Ascending aorta (tissue), 2 donors: ENCODE measurements around the gene CALML4. TPM values are rescaled to one million over a fixed set of nuclear protein-coding genes. Genes with fewer than 3 reads are reported as not detected.
"Not testable (repeated sequence)": the region's sequence is repeated elsewhere in the genome, so short reads cannot be mapped to it uniquely, and the experiment has no call there.

Source experiments
- DNase-seq, 2 donors: peaks; one replicate each; pipeline ENCODE4 v3.0.0-alpha.2; 2019; ENCODE audit warnings: low spot score in 2 of 2
- H3K27ac ChIP-seq, 2 donors: fragments of 200-600 bp; sonication (generic); one replicate each; pipeline ENCODE4 v1.5.1; 2016 to 2017; ENCODE audit warnings: mild to moderate bottlenecking in 1 of 2
- H3K27me3 ChIP-seq: fragments of 200-600 bp; sonication (generic); one replicate; pipeline ENCODE4 v1.5.1; 2017
- H3K36me3 ChIP-seq, 2 donors: fragments of 200-600 bp; sonication (generic); one replicate each; pipeline ENCODE4 v1.5.1; 2016
- H3K4me1 ChIP-seq, 2 donors: fragments of 200-600 bp; sonication (generic); one replicate each; pipeline ENCODE4 v1.5.1; 2016 to 2017; ENCODE audit warnings: mild to moderate bottlenecking in 1 of 2
- H3K4me3 ChIP-seq, 2 donors: fragments of 200-600 bp; sonication (generic); one replicate each; pipeline ENCODE4 v1.5.1; 2016 to 2017; ENCODE audit warnings: mild to moderate bottlenecking in 1 of 2
- H3K9me3 ChIP-seq, 2 donors: fragments of 200-600 bp; sonication (generic); one replicate each; pipeline ENCODE4 v1.5.1; 2016
- intact Hi-C: fragments of 100-400 bp; cut with DNase I; formaldehyde crosslinking; loops from one replicate; pipeline ENCODE4 v1.15.1; 2023
- total RNA-seq: library from RNA; depleted of rRNA; stranded (reverse); fragments of >200 nt; gene quantifications from one replicate; pipeline ENCODE4 v1.1.0, GENCODE V29; 2016
- TF ChIP-seq, protein P1 (sequence below), 3 experiments: fragments of 200-600 bp in 2 of 3; fragments of 450-650 bp in 1 of 3; sonication (generic) in 2 of 3; IDR thresholded peaks; one replicate each; pipeline ENCODE4 v1.5.1; 2016 to 2019; ENCODE audit warnings: antibody characterized with exemption in 3 of 3, mild to moderate bottlenecking in 1 of 3, moderate library complexity in 1 of 3

CALML4 gene
- total RNA-seq, 1 donor from 2014 or later, result 0.85 TPM

DNA sequence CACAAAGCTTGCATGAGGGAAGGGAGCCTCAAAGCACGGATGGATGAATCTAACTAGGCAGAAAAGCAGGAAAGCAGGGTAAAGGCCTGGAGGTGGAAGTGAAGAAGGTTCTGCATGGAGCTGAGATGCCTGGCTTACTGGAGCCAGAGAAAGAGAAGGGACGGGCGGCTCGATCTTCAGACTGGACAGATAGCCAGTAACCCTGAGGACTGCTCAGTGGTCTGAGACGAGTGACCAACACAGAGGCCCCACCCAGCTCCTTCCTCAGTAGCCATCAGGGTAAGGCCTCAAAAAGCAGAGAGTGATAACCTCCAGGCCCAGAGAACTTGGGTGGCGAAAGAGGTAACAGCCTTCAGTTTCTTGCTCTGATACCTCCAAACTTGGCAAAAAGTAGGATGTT is 18.0 kb upstream of the CALML4 start:
- no peak overlapping the region for H3K4me3 ChIP-seq
- no peak overlapping the region for H3K27ac ChIP-seq
- peaks cover 0 to 4% of the 10 kb centered on the region in 2 donors for H3K36me3 ChIP-seq
- H3K4me1 ChIP-seq, result peaks cover 0 to 1% of the 10 kb centered on the region in 2 donors
- DNase-seq, result peak in 1 of 2 donors; percentile 30
- intact Hi-C loops, result no loop called here
- TF ChIP-seq, protein P1, sequence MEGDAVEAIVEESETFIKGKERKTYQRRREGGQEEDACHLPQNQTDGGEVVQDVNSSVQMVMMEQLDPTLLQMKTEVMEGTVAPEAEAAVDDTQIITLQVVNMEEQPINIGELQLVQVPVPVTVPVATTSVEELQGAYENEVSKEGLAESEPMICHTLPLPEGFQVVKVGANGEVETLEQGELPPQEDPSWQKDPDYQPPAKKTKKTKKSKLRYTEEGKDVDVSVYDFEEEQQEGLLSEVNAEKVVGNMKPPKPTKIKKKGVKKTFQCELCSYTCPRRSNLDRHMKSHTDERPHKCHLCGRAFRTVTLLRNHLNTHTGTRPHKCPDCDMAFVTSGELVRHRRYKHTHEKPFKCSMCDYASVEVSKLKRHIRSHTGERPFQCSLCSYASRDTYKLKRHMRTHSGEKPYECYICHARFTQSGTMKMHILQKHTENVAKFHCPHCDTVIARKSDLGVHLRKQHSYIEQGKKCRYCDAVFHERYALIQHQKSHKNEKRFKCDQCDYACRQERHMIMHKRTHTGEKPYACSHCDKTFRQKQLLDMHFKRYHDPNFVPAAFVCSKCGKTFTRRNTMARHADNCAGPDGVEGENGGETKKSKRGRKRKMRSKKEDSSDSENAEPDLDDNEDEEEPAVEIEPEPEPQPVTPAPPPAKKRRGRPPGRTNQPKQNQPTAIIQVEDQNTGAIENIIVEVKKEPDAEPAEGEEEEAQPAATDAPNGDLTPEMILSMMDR (IDR thresholded peaks at IDR 0.05), result no peak
- H3K27me3 ChIP-seq, result no peaks in the 10 kb centered on the region
- no peaks in the 10 kb centered on the region for H3K9me3 ChIP-seq

DNA sequence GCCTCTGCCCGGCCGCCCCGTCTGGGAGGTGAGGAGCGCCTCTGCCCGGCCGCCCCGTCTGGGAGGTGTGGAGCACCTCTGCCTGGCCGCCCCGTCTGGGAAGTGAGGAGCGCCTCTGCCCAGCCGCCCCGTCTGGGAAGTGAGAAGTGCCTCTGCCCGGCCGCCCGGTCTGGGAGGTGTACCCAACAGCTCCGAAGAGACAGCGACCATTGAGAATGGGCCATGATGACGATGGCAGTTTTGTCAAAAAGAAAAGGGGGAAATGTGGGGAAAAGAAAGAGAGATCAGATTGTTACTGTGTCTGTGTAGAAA is 17.3 kb upstream of the CALML4 start:
- intact Hi-C loops, H3K4me1 ChIP-seq, H3K27me3 ChIP-seq, H3K36me3 ChIP-seq, H3K27ac ChIP-seq, H3K4me3 ChIP-seq, H3K9me3 ChIP-seq: not testable (repeated sequence)
- DNase-seq, result peak in 1 of 2 donors; percentile 37

DNA sequence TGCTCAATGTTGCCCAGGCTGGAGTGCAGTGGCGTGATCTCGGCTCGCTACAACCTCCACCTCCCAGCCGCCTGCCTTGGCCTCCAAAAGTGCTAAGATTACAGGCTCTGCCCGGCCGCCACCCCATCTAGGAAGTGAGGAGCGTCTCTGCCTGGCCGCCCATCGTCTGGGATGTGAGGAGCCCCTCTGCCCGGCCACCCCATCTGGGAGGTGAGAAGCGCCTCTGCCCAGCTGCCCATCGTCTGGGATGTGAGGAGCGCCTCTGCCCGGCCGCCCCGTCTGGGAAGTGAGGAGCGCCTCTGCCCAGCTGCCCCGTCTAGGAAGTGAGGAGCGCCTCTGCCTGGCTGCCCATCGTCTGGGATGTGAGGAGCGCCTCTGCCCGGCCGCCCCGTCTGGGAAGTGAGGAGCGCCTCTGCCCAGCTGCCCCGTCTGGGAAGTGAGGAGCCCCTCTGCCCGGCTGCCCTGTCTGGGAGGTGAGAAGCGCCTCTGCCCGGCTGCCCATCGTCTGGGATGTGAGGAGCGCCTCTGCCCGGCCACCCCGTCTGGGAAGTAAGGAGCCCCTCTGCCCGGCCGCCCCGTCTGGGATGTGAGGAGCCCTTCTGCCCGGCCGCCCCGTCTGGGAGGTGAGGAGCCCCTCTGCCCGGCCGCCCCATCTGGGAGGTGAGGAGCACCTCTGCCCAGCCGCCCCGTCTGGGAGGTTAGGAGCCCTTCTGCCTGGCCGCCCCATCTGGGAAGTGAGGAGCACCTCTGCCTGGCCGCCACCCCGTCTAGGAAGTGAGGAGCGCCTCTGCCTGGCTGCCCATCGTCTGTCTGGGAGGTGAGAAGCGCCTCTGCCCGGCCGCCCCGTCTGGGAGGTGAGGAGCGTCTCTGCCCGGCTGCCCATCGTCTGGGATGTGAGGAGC is 16.6 kb upstream of the CALML4 start:
- H3K4me1 ChIP-seq, H3K27me3 ChIP-seq, H3K36me3 ChIP-seq, intact Hi-C loops, H3K9me3 ChIP-seq, H3K27ac ChIP-seq, H3K4me3 ChIP-seq: not testable (repeated sequence)
- DNase-seq, result peak in 1 of 2 donors; percentile 46

DNA sequence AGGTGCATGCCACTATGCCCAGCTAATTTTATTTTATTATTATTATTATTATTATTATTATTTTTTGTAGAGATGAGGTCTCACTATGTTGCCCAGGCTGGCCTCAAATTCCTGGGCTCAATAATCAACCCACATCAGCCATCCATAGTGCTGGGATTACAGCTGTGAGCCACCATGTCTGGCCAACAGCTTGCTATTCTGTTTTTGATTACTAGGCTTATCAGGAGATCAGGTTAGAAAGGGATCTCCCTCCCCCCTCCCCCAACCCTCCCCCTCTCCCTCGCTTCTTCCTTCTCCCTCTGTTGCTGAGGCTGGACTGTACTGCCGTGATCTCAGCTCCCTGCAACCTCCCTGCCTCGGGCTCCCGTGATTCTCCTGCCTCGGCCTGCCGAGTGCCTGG is 15.8 kb upstream of the CALML4 start:
- Histone ChIP-seq H3K4me3 (no peak overlapping the region), H3K36me3 (peaks cover 0 to 4% of the 10 kb centered on the region in 2 donors), H3K27me3 (no peaks in the 10 kb centered on the region), H3K27ac (no peak overlapping the region), H3K9me3 (no peaks in the 10 kb centered on the region), H3K4me1 (no peaks in the 10 kb centered on the region)
- peak in 1 of 2 donors; percentile 12 for DNase-seq
- intact Hi-C loops, result no loop called here
- TF ChIP-seq, protein P1 (IDR thresholded peaks at IDR 0.05), result no peak

DNA sequence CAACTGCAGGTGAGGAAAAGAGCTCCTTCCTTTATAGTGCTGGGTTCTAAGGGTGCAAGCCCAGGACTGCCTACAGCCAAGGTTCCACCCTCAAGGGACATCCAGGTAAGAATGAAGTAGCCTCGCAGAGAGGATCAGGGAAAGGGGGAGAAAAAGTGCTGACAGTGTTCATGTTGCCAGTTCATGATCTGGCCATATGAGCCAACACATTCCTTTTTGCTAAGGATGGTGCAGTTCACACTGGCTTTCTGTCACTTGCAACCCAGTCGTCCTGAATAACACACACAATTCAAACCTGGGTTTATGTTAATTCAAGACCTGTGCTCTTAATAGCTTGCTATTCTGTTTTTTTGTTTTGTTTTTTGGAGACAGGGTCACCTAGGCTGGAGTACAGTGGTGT is 15.4 kb upstream of the CALML4 start:
- Histone ChIP-seq H3K27ac (no peak overlapping the region), H3K36me3 (peaks cover 0 to 4% of the 10 kb centered on the region in 2 donors), H3K4me1 (no peaks in the 10 kb centered on the region), H3K9me3 (no peaks in the 10 kb centered on the region), H3K27me3 (no peaks in the 10 kb centered on the region), H3K4me3 (no peak overlapping the region)
- peak in 1 of 2 donors; percentile 7 for DNase-seq
- TF ChIP-seq, protein P1 (IDR thresholded peaks at IDR 0.05), result no peak
- intact Hi-C loops, result no loop called here

DNA sequence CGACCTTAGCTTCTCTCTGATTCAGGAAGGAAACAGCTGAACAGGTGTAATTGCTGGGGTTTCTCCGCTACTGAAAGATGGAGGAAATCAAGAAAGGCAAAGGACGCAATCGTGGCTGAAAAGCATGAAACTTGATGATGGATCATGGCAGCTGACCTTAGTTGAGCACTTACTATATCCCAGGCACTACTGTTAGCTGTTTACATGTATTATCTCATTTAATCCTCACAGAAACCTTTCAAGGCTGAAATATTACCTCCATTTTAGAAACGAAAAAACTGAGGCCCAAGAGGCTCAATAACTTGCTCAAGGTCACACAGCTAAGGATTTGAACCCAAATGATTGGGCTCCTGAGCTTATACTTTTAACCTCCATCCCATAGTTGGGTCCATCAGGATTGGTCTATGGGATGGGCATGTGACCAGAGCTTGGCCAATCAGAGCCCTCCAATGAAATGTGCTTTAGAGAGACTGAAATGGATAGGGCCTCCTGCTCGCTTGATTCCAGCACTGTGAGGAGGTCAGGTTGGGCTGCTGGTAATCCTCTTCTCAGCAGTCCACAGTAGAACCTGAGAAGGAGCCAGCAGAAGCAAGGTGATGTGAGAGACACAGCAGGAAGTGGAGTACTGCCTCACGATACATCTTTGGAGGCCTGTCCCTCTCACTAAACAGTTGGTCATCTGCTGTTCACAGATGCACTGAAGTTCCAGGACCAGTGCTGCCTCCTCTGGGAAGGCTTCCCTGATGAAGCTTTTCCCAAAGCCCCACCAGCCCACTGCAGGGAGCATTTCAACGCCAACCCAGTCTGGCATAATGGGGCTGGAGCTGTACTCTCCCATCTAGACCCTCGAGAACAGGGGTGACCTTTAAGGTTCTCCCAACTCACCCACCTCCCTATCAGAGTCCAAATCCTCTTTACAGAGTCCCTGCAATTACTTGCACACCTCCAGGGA is 14.0 kb upstream of the CALML4 start:
- TF ChIP-seq, protein P1 (IDR thresholded peaks at IDR 0.05), result no peak
- H3K4me3 ChIP-seq, result no peak overlapping the region
- no peaks in the 10 kb centered on the region for H3K9me3 ChIP-seq
- no peaks in the 10 kb centered on the region for H3K27me3 ChIP-seq
- no peaks in the 10 kb centered on the region for H3K4me1 ChIP-seq
- DNase-seq, result peak in 1 of 2 donors; percentile 30
- intact Hi-C loops, result no loop called here
- peaks cover 0 to 4% of the 10 kb centered on the region in 2 donors for H3K36me3 ChIP-seq
- no peak overlapping the region for H3K27ac ChIP-seq
